NCI-H2196 (cell line): ENCODE data around the gene MED27.
"Not testable (repeated sequence)": the region's sequence is repeated elsewhere in the genome, so short reads cannot be mapped to it uniquely, and the experiment has no call there.

ENCODE experiments used
- DNase-seq: peaks from one replicate; lab custom pipeline; 2025; ENCODE audit not compliant: unreplicated experiment; lab: John Stamatoyannopoulos, UW

MED27 gene

DNA sequence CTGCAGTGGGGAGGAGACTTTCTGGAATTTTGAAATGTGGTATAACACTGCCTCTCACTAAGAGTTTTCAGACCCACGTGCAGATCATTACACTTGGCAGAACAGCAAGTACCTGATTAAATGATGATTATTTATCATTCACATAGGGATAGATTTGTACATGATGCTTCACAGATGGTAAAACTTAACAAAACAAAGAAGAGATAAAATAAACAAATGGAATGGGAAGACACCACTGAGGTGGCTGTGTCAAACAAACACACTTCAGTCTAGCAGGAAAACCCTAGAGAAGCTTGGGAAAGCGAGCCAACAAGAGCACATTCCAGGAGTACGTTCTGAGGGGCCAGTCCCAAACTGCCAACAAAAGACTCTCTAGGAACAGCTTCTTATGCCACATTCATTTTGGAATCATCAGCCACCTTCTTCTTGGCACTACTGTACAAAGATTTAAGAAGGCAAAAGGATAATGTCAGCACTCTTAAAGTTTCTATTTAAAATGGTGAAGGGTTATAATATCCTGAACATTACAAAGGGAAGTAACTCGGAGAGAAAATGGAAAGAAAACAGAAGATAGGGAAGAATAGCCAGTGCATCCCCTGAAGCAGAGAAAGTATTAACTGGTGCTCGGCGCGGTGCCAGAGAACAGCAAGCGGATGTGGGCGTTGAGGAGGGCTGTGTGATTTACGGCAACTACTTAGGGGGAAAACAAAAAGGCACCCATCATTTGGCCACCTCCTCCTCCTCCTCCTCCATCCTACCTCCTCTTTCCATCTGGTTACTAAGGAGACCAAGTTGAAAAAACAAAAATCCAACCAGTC is 1.6 kb downstream of the MED27 start:
- DNase-seq: peak; percentile 68

DNA sequence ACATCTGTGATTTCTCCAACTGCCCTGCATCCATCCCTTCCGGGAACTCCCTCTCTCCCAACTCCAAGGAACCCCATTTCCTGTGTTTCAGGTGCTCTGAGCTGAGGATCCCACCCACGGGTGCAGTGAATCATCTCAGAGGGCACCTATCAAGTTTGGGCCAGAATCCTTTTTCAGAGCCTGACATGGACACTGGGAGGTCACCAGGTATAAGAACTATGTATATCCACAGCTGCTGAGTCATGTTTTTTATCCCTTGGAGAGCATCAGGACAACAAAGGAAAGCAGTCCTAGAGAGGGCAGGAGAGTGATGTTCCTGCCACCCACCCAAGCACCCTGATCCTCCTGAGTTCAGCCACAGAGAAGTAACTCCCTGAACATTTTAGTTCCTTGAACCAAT is 3.8 kb downstream of the MED27 start:
- no peak for DNase-seq

- DNase-seq: no peak
Observed at GRCh38 chr9:132074736-132075135, 4.9 kb downstream of the MED27 start.

DNA sequence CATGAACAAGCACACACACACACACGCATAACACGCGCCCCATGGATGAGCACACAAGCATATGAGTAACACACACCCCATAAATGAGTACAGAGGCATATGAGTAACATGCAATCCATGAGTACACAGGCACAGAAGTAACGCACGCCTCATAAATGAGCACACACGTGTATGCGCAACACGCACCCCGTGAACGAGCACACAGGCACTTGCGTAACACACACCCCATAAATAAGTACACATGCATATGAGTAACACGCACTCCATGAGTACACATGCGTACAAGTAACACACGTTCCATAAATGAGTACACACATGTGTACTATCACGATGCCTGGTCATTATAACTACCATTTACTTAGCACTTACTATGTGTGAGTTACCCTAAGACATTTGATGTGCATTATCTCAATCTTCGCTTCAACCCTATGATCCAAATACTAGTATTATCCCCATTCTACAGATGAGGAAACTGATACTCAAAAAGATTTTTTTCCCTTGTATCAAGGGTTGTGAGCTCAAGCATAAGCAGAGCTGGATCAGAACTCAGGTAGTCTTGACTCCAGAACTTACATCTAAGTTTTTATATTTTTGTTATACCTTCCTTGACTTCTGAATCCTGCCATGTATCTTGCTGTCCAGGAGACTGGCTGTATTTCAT is 7.7 kb downstream of the MED27 start:
- no peak for DNase-seq

DNA sequence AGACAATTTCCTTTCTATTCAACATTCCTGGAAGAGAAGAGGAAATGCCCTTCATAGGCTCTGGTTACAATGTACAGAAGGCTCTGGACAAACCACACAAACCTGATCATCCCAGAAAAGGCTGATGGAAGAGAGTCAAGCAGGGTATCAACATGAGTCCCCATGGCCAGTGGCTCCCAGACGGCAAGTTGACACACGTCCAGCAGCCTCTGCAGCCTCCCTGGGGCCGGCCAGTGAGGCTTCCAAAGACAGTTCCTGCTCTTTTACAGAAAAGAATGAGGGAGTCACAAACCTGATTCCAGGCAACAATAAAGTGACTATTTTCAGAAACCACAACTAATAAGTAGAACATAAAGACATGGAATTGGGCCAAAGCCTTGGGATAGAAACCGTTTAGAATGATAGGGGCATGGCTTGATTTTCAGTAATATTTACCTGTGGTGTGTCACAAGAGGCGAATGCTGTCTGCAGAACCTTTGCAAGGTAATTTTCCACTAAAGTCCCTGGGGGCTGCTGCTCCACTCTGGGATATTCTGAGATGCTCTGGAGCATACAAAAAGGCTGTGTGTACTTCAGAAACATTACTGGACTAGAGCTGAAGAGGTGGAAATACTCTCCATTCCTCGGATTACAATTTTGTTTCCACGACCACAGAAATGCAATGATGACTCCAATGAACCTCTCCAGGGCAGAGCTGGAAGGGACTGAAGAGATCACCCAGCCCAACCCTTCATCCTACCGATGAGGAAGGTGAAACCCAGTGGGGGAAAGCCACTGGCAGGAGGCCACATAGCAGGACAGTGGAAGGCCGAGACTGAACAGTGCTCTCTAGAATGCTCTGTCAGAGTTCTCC is 10.4 kb downstream of the MED27 start:
- DNase-seq: peak; percentile 45

- no peak for DNase-seq
Observed at GRCh38 chr9:132068605-132069004, 11.1 kb downstream of the MED27 start.

DNA sequence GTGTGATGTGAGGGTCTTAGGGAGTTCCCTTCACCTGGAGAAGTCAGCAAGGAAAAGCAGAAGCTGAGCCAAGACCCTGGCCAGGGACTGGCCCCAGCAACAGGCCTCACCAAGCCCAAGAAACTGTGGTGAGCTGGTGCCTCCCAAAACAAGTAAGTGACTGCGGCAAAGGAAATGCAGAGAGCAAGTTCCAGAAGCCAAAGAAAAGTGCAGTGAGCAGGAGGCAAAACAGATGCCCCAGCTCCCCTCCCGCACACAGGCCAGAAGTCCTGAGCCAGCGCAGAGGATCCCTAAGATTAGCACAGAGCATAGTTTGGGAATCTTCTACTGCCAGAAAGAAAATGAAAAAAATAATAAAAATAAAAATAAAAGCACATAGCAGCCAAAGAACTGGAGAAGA is 13.2 kb downstream of the MED27 start:
- DNase-seq: no peak

DNA sequence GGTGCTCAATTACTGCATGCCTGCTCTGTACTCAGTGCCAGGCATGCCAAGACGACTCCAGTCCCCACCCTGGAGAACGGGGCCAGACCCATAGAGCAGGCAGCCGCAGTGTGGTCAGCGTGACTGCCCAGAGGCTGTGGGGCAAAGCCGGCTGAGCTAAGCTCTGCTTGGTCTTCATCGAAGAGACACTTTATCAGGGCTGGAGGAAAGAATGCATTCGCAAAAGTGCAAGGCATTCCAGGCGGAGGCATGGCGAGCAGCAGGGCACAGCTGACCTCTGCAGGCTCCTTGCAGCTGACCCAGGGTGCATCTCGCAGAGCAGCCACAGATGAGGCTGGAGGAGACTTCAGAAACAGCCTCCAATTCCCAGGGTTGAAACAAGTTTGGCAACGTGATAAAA is 13.6 kb downstream of the MED27 start:
- DNase-seq: no peak

- DNase-seq: no peak
Observed at GRCh38 chr9:132063281-132063680, 16.4 kb downstream of the MED27 start.

GRCh38 chr9:132062806-132063205 is 16.9 kb downstream of the MED27 start:
- DNase-seq: no peak

DNA sequence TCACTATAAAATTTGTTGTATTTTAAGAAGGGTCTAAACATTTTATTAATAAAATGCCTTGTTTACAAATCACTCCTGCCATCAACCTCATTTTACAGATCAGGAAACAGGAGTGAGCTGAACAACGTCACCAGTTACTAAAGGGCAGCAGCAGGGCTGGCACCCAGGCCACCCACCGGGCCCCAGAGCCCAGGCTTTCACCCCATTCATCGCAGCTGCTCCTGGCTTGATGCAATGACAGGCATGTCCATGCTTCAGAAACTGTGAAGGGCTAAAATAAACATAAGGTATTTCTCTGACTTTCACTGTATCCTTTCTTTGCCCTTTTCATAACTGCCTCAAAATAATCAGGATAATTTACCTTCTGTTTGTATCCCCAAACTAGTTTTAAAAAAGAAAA is 18.1 kb downstream of the MED27 start:
- no peak for DNase-seq

DNA sequence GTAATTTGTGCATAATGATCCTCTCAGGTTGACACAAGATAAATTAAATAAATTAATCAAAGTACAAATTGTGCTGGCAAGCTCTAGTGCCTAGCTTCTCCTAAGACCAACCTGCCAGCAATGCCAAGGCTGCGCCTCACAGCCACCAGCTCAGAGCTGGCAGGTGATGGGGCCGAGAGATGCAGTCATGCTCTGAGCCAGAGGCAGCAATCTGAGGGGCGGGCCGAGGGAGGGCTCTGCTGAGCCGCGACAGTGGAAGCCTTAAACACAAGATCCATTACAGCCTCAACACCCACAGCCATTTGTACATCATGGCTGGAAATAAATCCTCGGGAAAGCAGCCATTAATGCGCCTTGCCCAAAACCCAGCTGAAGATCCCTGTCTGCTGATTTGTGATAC is 20.3 kb downstream of the MED27 start:
- no peak for DNase-seq

DNA sequence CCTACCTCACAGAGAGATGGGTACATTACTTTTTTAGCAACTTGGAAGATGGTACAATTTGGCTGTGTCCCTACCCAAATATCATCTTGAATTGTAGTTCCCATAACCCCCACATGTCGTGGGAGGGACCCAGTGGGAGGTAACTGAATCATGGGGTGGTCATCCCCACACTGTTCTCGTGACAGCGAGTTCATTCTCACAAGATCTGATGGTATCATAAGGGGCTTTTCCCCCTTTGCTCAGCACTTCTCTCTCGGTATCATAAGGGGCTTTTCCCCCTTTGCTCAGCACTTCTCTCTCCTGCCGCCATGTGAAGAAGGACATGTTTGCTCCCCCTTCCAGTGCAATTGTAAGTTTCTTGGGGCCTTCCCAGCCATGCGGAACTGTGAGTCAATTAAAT is 21.4 kb downstream of the MED27 start:
- not testable (repeated sequence) for DNase-seq

GRCh38 chr9:132056717-132057560 is 22.7 kb downstream of the MED27 start:
- DNase-seq: no peak

- no peak for DNase-seq
Observed at GRCh38 chr9:132055756-132056155, 23.9 kb downstream of the MED27 start.

GRCh38 chr9:132054024-132054423 is 25.6 kb downstream of the MED27 start:
- no peak for DNase-seq

GRCh38 chr9:132049900-132050299 is 29.8 kb downstream of the MED27 start:
- DNase-seq: no peak

DNA sequence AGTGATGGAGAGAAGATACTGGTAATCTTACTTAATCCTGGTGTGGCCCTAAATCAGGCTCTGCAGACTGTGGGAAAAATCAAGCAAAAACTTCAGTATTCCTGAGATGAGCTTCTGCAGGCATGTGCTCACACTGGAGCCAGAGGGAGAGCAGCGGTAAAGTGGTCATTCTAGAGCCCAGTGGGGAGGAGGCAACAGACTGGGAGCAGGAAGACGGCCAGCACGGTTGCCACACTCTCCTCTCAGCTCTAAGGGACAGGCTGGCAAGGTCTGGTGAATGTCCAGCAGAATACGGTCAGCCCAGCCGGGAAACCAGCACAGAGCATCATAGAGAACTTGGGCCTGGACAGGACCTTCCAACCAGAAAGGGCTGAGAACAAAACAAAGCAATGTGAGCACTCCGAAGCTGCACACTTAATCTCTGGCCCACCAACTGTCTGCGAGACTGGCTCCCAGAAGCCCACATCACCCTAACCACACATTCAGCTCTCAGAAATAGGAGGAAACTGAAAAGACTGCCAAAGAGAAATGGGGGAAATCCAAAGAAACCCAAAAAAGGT is 30.3 kb downstream of the MED27 start:
- no peak for DNase-seq

GRCh38 chr9:132048201-132048600 is 31.5 kb downstream of the MED27 start:
- DNase-seq: no peak

- DNase-seq: no peak
Observed at GRCh38 chr9:132046456-132046855, 33.2 kb downstream of the MED27 start.
